Activated naive CD4-positive, alpha-beta T cell treated with anti-CD3 and anti-CD28 coated beads, Interleukin-2, amount 50 U/mL, for 16 hours (primary cell): Measurements from ENCODE around the gene GNG12.
A peak's percentile ranks its signal among the peaks of the same experiment; 100 is the strongest.
"Not testable (repeated sequence)": the region's sequence is repeated elsewhere in the genome, so short reads cannot be mapped to it uniquely, and the experiment has no call there.

Source experiments
- DNase-seq: peaks from one replicate; pipeline ENCODE4 v3.0.0-alpha.2; 2020

GNG12 gene

DNA sequence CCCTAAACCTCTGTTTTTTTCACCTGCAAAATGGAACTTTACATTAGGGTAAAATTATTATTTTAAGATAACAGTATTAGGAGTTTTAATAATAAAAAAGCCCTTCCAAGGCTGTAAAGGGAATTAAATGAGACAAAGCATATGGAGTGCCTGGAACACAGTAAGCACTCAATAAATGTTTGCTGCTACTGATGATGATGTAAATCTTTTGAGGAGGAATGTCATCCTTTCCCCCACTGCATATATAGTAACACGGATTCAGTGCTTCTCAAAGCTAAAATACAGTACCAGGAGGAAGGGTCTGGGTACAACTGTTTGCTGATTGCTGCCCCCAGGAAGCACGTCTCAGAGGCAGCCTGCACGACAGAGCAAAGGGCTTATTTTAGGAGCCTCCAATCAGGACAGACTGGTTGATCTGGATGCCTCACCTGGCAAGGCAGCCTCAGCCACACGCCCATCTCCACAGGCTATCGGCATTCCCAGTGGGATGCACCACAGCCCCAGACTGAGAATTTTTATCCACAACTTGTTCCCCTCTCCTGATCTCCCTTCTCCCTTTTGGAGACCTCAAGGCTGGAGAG lies 83.9 kb downstream of the GNG12 start:
- no peak for DNase-seq

DNA sequence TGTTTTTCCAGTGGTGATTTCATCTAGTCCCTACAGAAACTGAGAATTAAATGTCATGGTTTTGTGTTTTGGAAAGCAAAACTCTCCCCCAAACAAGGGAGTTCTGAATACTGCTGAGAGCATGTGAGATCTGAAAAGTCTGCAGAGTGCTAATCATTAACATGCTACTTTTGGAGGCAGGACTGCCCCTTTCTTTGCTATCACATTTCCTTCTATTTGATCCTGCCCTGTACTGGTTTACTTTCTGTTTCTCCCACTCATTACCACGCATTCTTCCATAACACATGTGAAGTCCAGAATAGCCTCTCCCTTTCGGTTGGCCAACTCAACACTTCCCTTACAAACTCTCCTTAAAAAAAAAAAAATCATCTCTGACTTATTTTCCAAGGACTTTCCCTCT lies 84.6 kb downstream of the GNG12 start:
- DNase-seq: no peak

DNA sequence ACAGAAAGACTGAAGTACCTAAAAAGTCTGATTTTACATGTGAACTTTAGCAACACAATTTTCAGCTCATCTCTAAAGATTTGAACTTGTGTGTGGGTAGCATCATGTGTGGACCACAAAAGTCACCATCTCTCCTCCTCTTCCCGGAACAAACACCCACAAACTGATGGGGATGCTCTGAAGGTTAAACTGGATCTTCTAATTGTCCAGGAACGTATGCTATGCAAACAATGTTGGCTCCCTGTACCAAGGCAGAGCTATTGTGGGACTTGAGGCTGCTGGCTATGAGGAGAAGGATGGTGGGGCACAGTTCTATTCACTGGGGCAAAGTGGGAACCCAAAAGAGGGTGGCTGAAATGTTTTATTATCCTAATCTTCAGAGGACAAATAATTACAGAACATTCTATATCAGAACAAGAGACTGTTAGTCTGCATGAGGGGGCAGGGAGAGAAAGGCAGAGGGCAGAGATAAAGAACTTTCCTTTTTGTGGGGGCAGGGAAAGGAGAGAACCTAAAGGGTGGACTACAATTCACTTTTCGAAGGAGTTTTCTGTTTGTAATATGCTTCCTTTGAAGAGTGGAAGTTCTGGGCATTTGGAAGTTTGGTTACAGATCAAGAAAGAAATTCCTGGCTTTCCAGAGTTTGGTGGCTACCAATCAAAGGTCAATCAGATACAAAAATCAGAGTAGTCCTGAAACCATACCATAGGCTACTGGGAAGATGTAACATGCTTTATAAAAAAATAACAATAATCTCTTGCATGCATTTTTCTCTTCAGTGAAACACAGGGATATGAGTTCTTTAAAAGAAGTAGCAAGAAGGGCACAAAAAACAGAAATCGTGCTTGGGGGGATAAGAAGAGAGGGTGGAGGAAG lies 85.4 kb downstream of the GNG12 start:
- no peak for DNase-seq

DNA sequence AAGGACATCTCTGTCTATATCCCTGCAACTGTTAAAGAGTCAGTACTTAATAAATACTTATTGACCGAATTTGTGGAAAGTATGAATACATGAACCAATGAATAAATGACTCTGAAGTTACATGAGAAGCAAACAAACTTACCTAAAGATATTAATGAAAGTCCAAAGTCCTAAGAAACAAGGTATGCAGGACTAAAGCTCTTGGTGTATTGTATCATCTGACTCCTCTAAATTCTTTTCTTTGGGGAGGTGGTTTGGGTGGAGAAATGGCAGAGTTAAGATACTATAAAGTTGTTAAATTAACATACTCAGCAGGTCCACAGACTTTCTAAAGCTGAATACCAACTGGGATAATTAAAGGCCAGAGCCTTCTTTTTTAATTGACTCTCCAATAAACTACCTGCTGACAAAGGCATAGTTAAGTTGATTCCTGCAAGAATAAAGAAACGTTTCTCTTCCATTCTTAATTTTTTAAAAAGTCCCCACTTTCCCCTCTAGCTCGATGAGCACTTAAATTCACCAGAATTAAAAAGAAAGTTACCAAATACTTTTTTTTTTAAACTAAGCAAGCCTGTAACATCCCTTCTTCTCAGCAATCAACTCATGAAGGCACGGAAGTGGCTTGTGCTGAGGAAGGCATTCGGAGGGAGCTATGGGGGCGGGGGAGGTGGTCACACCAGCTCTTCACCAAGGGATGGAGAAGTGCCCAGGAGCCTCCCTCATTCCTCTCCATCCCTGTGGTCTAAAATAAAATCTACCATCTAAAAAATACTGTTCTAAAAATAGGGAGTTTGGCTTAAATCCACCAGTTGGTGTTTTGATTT lies 87.2 kb downstream of the GNG12 start:
- no peak for DNase-seq

DNA sequence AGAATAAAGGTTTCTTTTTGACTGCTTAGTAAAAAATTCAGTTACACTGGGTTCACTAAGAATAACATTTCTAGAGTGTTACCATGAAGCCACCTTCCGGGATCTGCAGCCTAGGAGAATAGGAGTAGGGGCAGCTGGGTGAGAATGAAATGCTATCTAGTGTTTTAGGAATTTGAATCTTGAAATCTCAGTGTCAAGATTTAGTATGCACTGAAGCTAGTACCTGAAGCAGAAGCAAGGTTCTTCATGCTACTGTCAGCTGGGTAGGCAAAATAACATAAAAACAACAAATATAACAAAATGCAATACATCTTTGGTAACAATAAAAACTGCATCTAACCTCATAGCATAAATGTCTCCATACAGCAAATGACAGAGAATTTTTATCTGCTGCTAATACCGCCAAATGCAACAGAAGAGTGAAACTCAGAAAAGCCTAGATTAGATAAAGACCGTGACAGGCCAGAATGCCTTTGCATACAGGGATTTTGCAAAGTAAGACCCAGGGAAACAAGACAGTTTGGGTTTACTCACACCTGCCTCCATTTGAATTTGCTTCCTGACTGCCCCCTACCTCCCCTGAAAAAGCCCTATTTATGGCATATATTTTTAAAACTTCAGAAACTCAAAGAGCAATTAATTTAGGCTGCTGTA lies 90.1 kb downstream of the GNG12 start:
- no peak for DNase-seq

DNA sequence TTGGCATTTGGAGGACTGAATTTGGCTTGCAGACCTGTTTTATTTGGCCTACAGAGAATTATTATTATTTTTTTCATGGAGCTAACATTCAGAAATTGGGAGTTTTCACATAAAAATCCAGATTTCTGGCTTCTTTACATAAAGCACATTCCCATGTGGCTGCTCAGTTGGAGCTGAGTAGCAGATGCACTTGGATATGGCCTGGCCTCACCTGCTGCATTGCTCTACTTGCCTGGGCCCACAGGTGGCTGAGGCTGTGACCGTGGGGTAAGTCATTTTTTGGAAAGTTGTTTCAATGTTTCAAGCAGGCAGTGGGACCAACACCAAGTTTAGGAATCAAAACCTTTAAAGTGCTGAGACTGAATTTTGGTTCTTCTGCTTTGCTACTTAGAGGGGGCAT lies 91.5 kb downstream of the GNG12 start:
- no peak for DNase-seq

DNA sequence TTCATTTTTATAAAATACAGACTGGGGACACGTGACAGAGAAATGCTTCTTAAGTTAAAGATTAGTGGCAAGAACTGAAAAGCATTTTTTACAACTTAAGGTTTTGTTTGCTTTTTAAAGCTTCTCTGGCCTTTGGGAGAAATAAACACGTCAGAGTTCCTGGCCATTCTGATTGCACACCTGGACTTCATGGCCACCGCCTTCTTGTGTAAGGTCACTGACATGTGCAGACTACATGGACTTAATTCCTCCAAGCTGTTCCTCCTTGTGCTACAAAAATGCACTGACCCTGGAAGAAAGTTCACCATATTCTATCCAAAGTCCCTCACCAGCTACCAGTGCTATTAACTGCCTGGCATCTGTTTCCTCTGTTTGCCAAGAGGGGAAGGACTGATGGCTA lies 92.1 kb downstream of the GNG12 start:
- DNase-seq: no peak

DNA sequence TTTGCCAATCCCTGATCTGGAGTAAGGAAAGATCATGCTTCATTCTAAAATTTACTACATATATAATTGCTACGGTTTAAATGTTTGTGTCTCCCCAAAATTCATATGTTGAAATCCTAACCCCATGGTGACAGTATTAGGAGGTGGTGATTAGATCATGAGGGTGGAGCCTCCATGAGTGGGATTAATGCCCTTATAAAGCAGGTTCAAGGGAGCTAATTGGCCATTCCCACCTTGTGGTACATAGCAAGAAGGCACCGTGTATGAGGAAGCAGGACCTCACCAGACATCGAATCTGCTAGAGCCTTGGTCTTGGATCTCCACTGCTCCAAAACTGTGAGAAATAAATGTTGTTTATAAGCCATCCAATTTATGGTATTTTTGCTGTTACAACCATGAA lies 92.7 kb downstream of the GNG12 start:
- DNase-seq: no peak

DNA sequence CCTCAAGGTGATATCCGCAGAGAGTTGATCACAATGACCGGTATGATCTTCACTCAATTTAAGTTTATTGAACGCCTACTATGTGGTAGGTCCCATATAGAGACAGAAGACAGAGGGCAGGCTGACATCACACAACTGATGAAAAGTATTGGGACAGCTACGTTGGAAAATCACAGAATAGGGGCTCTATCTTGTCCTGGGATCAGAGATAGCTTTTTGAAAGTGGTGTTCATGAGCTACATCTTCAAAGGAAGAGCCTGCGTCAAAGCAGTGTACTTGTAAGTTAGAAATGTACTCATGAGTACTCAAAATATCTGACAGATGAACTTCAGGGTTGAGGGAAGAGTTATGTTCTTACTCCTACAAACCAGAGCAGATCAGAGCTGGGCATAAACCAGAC lies 93.9 kb downstream of the GNG12 start:
- no peak for DNase-seq

DNA sequence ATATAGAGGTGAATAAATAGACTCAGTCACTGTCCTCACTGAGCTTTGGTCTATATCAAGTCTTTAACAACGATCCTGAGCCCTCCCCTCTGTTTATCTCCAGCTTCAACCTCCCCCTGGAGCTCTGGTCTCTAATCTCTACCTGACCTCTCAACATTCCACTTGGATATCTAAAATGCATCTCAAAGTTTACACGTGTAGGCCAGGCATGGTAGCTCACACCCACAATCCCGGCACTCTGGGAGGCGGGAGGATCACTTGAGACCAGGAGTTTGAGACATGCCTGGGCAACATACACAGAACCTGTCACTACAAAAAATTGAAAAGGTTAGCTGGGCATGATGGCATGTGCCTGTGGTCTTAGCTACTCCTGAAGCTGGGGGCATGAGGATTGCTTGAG lies 94.9 kb downstream of the GNG12 start:
- DNase-seq: no peak

DNA sequence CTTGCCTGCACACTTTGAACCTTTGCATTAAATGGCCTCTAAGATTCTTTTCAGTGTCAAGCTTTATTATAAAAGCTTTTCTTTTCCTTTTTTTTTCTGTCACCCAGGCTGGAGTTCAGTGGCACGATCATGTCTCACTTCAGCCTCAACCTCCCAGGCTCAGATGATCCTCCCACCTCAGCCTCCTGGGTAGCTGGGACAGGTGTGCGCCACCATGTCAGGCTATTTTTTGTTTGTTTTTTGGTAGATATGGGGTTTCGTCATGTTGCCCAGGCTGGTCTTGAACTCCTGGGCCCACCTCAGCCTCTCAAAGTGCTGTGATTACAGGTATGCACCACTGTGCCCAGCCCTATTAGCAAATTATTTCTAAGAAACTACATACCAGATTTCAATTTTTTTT lies 95.4 kb downstream of the GNG12 start:
- DNase-seq: no peak

DNA sequence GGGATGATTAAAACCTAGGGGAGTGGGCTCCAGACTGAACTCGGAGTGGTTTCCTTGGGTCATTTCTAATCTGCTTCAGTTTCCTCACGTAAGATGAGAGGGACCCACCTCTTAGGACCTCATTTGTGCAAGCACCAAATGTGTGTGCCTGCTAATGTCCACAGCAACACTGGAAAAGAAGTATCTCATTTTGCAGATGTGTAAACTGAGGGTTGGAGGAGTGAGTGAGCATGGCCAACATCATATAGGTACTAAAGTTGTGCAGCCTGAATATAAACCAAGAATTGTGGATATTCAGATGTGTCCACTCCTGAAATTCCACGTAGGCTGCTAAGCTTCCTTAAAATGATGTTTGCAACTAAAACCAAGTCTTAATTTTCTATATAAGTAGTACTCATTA lies 96.5 kb downstream of the GNG12 start:
- no peak for DNase-seq

DNA sequence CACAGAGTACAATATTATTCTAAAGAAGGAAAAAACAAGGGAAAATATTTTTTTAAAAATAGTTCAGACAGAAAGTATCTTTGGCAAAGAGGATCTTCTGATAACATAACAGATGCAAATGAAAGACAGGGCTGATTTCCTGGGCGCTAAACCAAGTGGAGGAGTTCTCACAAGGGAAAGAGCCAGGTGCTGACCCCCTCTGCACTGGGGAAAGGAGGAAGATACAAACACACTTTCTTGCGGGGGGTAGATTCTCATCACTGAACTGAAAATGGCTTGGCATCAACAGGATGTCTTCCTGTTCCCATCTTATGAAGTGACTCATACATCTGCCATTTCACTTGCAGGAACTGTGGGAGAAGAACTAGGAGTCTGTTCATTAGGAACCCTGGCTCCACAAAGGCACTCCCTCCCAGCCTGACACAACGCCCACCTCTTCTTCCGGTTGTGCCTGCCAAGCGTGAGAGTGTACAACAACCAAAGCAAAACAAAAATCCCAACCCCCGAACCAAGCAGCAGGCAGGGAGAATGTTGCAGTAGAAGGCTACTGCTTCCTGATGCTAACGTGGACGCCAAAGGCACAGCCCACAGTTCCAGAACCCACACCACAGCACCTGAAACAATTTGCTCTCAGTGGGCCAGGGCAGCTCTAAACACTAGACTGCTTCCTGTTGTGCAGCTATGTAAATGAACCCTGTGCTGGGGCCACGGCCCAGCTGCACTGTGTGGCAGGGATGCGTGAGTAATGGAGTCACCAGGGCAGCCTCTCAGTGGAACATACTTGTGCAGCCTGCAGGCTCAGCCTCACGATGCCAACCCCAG lies 97.2 kb downstream of the GNG12 start:
- DNase-seq: peak; percentile 30

DNA sequence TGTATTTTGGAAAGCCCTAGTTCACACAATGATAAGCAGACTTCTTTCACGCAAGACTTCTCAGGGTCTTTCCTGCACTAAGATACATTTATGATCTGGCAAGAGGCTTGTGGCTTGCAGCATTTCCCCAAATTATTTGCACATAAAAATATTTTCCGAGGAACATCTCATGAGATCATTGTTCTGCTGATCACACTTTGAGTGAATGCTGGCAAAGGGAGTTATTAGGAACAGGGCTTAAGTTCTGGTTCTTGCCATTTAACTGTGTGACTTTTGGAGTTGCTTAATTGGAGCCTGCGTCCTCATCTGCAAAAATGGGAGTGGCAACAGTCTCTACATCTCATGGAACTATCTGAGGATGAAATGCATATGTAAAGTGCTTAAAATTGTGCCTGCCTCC lies 98.1 kb downstream of the GNG12 start:
- DNase-seq: no peak

DNA sequence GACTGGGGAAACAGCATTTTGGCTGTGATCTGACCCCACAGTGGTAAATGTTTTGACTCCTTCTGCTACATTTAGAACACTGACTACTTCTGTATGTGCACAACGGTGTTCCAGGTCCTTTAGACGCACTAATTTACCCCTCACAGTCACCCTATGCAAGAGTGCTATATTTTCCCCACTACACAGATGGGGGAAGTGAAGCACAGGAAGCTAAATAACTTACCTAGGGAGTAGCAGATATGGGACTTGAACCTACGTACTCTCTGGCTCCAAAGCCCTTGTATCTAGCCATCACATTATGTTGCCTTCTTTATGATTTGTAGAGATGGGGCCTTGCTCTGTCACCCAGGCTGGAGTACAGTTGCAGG lies 99.0 kb downstream of the GNG12 start:
- DNase-seq: no peak

DNA sequence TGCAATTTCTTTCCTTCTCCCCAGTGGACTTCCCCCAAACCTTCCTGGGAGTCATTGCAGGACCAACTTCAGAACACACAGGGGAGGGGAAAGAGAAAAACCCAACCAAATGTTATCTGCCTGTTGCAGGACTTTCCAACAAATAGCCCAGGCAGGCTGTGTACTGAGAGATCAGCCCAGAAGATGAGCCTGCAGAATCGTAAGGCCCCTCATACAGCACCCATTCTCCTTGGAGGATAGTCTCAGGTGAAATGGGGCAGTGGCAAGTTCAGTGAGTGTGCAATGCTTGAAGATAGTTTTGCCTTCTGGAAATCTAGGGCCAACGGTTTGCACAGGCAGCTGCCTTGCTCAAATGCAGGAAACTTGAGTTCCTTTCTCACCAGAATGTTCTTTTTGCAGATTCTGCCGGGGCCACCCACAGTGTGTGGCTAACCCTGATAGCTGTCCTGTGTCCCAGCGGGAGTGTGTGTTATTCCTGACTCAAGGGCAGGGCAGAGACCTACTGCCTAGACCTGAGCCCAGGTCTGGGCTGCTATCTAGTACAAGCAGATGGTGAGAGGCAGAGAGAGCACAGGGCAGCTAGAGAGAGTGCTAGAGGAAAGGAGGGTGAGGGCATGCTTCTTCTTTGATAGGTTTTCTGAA lies 99.5 kb downstream of the GNG12 start:
- no peak for DNase-seq

DNA sequence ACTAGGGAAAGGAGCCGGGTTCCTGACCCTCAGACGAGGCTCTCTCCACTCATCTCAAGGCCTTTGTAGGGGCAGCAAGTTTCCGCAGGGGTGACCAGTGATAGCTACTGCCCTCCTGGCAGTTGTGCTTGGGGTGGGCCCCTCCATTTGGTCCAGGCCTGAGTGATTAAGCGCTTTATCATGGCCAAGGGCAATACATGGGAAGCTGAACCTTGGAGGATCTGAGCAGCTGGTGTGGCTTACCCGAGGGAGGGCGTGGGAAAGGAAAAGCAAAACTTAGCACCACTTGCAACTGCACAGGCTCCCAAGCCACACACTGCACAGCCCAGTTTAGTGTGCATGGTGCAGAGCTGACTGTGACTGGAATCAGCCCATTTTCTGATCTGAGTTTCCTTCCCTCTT lies 100.5 kb downstream of the GNG12 start:
- DNase-seq: no peak

DNA sequence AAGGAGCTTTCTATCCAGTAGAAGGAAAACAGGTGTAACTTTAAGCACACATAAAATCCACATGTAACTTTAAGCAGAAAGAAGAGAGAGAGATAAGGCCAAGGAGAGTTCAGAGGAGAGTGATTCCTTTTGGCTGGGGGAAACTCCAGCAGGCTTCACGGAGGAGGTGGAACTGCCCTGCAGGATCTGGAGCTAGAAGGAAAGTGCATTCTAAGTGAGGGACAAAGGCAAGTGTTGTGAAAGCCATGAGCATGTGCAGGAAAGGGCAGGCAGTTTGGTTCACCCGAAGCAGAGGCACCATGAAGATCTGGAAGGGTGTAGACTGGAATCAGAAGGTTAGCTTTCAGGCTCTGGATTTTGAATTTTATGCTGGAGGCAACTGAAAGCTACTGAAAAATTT lies 101.9 kb downstream of the GNG12 start:
- DNase-seq: no peak

DNA sequence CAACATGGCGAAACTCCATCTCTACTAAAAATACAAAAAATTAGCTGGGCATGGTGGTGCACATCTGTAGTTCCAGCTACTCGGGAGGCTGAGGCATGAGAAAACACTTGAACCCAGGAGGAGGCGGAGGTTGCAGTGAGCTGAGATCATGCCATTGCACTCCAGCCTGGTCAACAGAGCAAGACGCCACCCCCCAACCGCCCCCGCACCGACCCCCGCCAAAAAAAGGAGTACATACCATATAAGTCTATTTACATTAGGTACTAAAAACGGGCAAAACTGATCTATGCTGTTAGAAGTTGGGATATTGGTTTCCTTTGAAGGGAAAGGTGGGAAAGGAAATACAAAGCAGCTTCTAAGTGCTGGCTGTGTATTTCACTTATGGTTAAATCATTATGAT lies 103.0 kb downstream of the GNG12 start:
- not testable (repeated sequence) for DNase-seq

DNA sequence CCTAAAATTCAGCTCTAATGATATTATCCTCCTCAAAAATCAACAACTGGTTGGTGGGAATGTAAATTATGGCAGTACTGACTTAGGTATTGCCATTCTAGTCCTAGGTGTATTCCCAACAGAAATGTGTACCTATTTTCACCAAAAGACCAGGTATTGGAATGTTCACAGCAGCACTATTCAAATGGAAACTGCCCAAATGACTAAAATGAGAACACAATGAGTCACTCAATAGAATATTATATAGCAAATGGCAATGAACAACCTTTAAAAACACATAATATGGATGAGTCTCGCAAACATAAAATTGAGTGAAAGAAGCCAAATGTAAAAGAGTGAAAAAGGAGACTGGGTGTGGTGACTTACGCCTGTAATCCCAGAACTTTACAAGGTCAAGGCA lies 103.4 kb downstream of the GNG12 start:
- DNase-seq: no peak

DNA sequence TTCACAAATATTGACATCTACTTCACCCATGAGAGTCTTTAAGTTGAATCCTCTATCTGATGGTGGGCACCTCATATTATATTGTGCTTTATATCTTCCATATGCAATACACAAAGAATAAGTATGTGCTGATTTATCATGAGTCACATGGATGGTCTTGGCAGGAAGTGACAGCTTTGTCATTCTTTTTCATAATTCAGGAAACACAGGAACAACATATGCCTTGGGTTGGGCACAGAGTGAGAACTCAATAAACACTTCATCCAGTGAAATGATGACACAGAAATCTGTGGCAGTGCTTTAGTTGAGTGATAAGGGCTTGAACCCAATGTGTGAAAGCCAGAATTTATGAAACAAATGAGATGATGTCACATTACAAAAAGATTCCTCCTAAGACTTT lies 107.0 kb downstream of the GNG12 start:
- DNase-seq: no peak

DNA sequence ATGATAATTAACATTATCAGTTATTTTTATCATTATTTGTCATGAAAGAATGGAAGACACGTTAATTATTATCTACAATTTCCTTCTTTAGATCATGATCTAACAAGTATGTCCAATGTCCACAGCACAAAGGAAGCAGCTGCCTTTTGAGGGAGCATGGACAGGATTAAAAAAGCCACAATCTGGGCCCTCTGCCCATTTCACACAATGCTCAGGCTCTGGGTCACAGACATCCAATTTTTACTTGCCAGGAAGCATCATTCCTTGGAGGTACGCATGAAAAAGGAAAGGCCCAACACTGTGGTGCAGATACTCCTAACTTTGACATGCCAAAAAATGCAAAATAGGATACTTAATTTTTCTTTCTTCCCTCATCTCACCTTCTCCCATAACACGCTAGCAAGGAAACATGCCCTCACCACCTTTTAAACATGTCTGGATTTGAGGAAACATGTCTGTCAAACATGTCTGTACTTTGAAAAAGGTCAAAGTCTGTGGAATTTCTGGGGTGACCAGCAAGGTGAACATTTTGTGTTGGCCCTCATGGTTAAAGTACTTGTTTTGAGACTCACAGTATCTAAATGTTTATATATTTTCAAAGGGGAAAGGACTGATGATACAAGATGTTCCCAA lies 108.2 kb downstream of the GNG12 start:
- DNase-seq: no peak
